Astrocyte (in vitro differentiated cells and primary cell): Measurements from ENCODE around the gene LCN10. TPM values are rescaled to one million over a fixed set of nuclear protein-coding genes. Genes with fewer than 3 reads are reported as not detected.
"Not testable (repeated sequence)": the region's sequence is repeated elsewhere in the genome, so short reads cannot be mapped to it uniquely, and the experiment has no call there.

Experiments
- DNase-seq: peaks from one replicate; pipeline ENCODE4 v3.0.0-alpha.2; 2010; ENCODE audit warnings: low read depth
- FAIRE-seq: peaks from 2 replicates; lab custom pipeline; 2011; peaks lifted over from hg19 to GRCh38; lab: Jason Lieb, UNC
- H2AFZ ChIP-seq: 2 replicates; pipeline ENCODE4 v1.6.0; 2012; ENCODE audit warnings: low read depth, low read length, inconsistent platforms
- H3K27ac ChIP-seq: 2 replicates; pipeline ENCODE4 v1.5.1; 2011; ENCODE audit warnings: low read depth, low read length, inconsistent platforms
- H3K27me3 ChIP-seq: 2 replicates; pipeline ENCODE4 v1.6.0; 2011; ENCODE audit warnings: low read length, inconsistent platforms; ENCODE audit not compliant: insufficient read depth
- H3K36me3 ChIP-seq: 2 replicates; pipeline ENCODE4 v1.5.1; 2011; ENCODE audit warnings: low read length, inconsistent platforms; ENCODE audit not compliant: insufficient read depth
- H3K4me1 ChIP-seq: 2 replicates; pipeline ENCODE4 v1.5.1; 2011; ENCODE audit warnings: low read length, inconsistent platforms; ENCODE audit not compliant: insufficient read depth
- H3K4me2 ChIP-seq: 2 replicates; pipeline ENCODE4 v1.6.0; 2012; ENCODE audit warnings: low read length, inconsistent platforms
- H3K4me3 ChIP-seq: 2 replicates; pipeline ENCODE4 v1.5.1; 2011; ENCODE audit warnings: low read depth, mild to moderate bottlenecking, low read length, inconsistent platforms; ENCODE audit not compliant: insufficient read depth
- H3K79me2 ChIP-seq: 2 replicates; pipeline ENCODE4 v1.6.0; 2012; ENCODE audit warnings: mild to moderate bottlenecking, low read length, inconsistent platforms; ENCODE audit not compliant: insufficient read depth
- H3K9ac ChIP-seq: 2 replicates; pipeline ENCODE4 v1.6.0; 2012; ENCODE audit warnings: mild to moderate bottlenecking, low read length, inconsistent platforms
- H3K9me3 ChIP-seq: 2 replicates; pipeline ENCODE4 v1.5.1; 2012; ENCODE audit warnings: low read depth, mild to moderate bottlenecking, low read length, inconsistent platforms; ENCODE audit not compliant: insufficient read depth
- H4K20me1 ChIP-seq: 2 replicates; pipeline ENCODE4 v1.6.0; 2012; ENCODE audit warnings: low read length, inconsistent platforms; ENCODE audit not compliant: insufficient read depth
- H3K27ac Mint-ChIP-seq: one replicate; pipeline ENCODE4 v1.8.0; 2021; ENCODE audit warnings: mild to moderate bottlenecking, mixed read lengths; ENCODE audit not compliant: unreplicated experiment
- H3K27me3 Mint-ChIP-seq: one replicate; pipeline ENCODE4 v1.8.0; 2021; ENCODE audit warnings: low read depth, mixed read lengths; ENCODE audit not compliant: unreplicated experiment
- H3K36me3 Mint-ChIP-seq: one replicate; pipeline ENCODE4 v1.8.0; 2021; ENCODE audit warnings: low read depth, mixed read lengths; ENCODE audit not compliant: unreplicated experiment
- H3K4me1 Mint-ChIP-seq: one replicate; pipeline ENCODE4 v1.8.0; 2021; ENCODE audit warnings: low read depth, mixed read lengths; ENCODE audit not compliant: unreplicated experiment
- H3K4me3 Mint-ChIP-seq: one replicate; pipeline ENCODE4 v1.8.0; 2021; ENCODE audit warnings: mild to moderate bottlenecking, moderate library complexity, mixed read lengths; ENCODE audit not compliant: unreplicated experiment
- H3K9me3 Mint-ChIP-seq: one replicate; pipeline ENCODE4 v1.8.0; 2021; ENCODE audit warnings: mild to moderate bottlenecking, mixed read lengths; ENCODE audit not compliant: unreplicated experiment
- EZH2 ChIP-seq: IDR thresholded peaks from 2 replicates; pipeline ENCODE4 v1.6.1; 2012; ENCODE audit warnings: mild to moderate bottlenecking, low read length, inconsistent platforms; ENCODE audit not compliant: insufficient read depth
- total RNA-seq: library from RNA; stranded (reverse); gene quantifications from 2 replicates; pipeline ENCODE4 v1.2.1, GENCODE V29; 2021
- TF ChIP-seq, protein P1 (sequence below): IDR thresholded peaks from 2 replicates; pipeline ENCODE4 v1.5.1; 2011; ENCODE audit warnings: low read depth, mild to moderate bottlenecking, inconsistent platforms, low read length, moderate library complexity; ENCODE audit not compliant: insufficient read depth

Gene LCN10
- total RNA-seq, 1 donor from 2014 or later = not detected

- not testable (repeated sequence) for H3K4me3 Mint-ChIP-seq, H3K27ac Mint-ChIP-seq, H3K4me2 ChIP-seq, H2AFZ ChIP-seq, H4K20me1 ChIP-seq, H3K4me1 Mint-ChIP-seq, H3K4me1 ChIP-seq, H3K36me3 ChIP-seq, H3K36me3 Mint-ChIP-seq, H3K9ac ChIP-seq, H3K9me3 ChIP-seq, H3K79me2 ChIP-seq, H3K4me3 ChIP-seq, FAIRE-seq, DNase-seq, H3K9me3 Mint-ChIP-seq, H3K27me3 ChIP-seq, H3K27ac ChIP-seq
- peaks cover 15% of the 10 kb centered on the region for H3K27me3 Mint-ChIP-seq
Observed at GRCh38 chr9:136765745-136766409, 23.1 kb upstream of the LCN10 start.

DNA sequence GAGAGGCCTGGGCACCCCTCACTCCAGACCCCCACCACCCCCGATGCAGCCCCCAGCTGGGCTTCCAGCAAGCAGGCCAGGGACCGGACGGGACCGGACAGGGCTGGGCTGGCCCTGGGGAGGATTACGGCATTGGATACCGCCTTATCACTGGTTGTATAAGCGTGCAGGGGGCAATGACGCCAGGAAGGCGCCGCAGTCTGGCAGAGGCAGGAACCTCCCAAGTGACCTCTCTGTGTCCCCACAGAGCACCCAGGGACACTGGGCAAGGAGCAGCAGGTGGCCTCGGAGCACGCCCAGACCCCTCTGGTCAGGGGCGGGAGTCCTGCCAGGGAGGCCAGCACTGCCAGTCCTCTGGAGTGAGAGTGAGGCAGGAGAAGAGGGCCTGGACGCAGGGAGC lies 22.3 kb upstream of the LCN10 start:
- Histone ChIP-seq H3K9ac (no peak overlapping the region), H3K27ac (no peak overlapping the region), H3K27me3 (peaks cover 3% of the 10 kb centered on the region), H3K4me2 (no peak overlapping the region), H3K4me1 (no peaks in the 10 kb centered on the region), H3K4me3 (no peak overlapping the region), H3K79me2 (no peaks in the 10 kb centered on the region), H3K9me3 (no peaks in the 10 kb centered on the region), H2AFZ (no peak overlapping the region), H4K20me1 (no peaks in the 10 kb centered on the region), H3K36me3 (no peaks in the 10 kb centered on the region)
- Mint-ChIP-seq H3K4me3 (no peak overlapping the region), H3K27me3 (peaks cover 15% of the 10 kb centered on the region), H3K4me1 (no peaks in the 10 kb centered on the region), H3K27ac (no peak overlapping the region), H3K36me3 (no peaks in the 10 kb centered on the region), H3K9me3 (no peaks in the 10 kb centered on the region)
- no peak for DNase-seq
- FAIRE-seq = no peak
- no peak for TF ChIP-seq EZH2
- TF ChIP-seq, protein P1, sequence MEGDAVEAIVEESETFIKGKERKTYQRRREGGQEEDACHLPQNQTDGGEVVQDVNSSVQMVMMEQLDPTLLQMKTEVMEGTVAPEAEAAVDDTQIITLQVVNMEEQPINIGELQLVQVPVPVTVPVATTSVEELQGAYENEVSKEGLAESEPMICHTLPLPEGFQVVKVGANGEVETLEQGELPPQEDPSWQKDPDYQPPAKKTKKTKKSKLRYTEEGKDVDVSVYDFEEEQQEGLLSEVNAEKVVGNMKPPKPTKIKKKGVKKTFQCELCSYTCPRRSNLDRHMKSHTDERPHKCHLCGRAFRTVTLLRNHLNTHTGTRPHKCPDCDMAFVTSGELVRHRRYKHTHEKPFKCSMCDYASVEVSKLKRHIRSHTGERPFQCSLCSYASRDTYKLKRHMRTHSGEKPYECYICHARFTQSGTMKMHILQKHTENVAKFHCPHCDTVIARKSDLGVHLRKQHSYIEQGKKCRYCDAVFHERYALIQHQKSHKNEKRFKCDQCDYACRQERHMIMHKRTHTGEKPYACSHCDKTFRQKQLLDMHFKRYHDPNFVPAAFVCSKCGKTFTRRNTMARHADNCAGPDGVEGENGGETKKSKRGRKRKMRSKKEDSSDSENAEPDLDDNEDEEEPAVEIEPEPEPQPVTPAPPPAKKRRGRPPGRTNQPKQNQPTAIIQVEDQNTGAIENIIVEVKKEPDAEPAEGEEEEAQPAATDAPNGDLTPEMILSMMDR = no peak

GRCh38 chr9:136764301-136764891 lies 21.7 kb upstream of the LCN10 start, which contains the start of gene LCN15:
Gene LCN15, minus strand, starts transcription at chr9:136764518. Its CDS starts 30 bp downstream, at chr9:136764488.
- Histone ChIP-seq H3K9ac (no peak within 1 kb of the TSS), H3K27ac (no peak within 1 kb of the TSS), H3K4me3 (no peak within 1 kb of the TSS), H3K36me3 (no peaks in the 10 kb centered on the region), H3K79me2 (no peaks in the 10 kb centered on the region), H3K4me2 (no peak within 1 kb of the TSS), H3K27me3 (peaks cover 3% of the 10 kb centered on the region), H2AFZ (no peak within 1 kb of the TSS), H4K20me1 (no peaks in the 10 kb centered on the region), H3K9me3 (no peaks in the 10 kb centered on the region), H3K4me1 (no peaks in the 10 kb centered on the region)
- Mint-ChIP-seq H3K27ac (no peak within 1 kb of the TSS), H3K9me3 (no peaks in the 10 kb centered on the region), H3K4me3 (no peak within 1 kb of the TSS), H3K36me3 (no peaks in the 10 kb centered on the region), H3K4me1 (no peaks in the 10 kb centered on the region), H3K27me3 (peaks cover 15% of the 10 kb centered on the region)
- DNase-seq (no peak), FAIRE-seq (no peak)
- TF ChIP-seq EZH2 = no peak
- TF ChIP-seq, protein P1 = no peak
